OCI-M2 (cell line): ENCODE measurements around the gene TMEM127.
"Not testable (repeated sequence)": the region's sequence is repeated elsewhere in the genome, so short reads cannot be mapped to it uniquely, and the experiment has no call there.

Source experiments
- DNase-seq: peaks from one replicate; lab custom pipeline; 2025; ENCODE audit not compliant: unreplicated experiment; lab: John Stamatoyannopoulos, UW

The TMEM127 gene

DNA sequence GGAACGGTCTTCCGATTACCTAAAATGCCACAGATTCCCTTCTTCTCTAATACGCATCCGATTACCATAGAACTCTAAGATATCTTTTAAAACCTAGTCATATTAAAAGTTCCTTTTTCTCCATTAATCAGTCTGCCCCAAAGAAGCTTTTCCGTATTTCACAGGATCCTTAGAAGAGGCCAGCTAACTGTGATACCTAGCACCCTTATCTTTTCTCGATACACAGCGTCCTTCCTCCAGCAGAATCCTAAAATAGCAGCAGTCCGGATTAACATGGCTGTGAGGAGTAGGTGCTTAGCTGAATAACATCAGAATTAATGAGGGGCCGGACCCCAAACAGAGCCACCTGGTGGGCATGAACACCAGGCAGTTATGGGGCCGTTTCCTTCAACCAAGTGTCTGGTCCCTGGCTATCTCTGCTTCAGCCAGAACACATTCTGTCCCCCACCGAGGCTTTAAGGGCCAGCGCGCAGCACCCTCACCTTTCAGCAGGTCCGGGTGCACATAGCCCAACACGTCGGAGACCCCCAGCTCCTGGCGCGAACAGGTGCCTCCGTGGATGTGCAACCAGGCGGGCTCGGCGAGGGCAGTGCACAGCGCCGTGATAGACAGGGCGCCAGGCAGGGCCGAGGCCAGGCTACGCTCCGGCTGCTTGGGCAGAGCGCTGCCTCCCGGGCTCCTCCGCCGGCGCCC, 995 bp downstream of the TMEM127 start:
- no peak for DNase-seq

DNA sequence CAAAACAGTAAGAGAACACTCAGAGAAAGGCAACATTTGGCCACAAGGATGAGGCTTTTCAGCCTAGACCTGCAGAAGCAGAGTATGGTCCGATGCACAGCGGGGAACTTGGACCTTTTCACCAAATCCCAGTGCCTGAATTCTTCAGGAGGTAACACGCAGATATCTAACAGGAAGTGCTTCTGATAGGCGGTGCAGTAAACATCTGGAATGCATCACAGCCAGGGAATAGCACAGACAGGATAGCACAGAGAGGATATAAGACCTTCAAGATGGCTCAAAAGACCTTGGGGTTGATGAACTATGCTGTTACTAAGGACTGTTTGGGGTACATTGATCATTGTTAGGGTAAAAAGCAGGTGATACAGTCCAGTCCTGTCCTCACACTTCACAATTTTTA, 1.7 kb downstream of the TMEM127 start:
- DNase-seq, result no peak

DNA sequence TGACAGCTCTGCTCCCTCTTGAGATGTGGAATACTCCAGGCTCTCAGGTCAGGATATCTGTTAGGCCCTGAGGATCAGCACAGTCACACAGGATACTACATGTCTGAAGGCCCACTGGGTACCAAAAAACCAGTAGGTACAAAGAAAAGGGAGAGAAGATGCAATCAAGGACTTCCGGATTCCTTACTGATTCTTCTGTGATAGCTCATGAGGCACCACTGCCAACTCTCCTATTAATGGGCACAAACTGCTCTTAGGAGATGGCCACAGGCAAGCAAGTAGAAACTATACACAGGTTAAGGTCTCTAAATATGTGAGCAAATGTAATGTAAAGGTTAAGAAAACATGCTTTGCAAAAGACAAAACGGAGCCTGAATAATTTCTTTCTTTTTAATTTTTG, 3.5 kb downstream of the TMEM127 start:
- DNase-seq, result no peak

DNA sequence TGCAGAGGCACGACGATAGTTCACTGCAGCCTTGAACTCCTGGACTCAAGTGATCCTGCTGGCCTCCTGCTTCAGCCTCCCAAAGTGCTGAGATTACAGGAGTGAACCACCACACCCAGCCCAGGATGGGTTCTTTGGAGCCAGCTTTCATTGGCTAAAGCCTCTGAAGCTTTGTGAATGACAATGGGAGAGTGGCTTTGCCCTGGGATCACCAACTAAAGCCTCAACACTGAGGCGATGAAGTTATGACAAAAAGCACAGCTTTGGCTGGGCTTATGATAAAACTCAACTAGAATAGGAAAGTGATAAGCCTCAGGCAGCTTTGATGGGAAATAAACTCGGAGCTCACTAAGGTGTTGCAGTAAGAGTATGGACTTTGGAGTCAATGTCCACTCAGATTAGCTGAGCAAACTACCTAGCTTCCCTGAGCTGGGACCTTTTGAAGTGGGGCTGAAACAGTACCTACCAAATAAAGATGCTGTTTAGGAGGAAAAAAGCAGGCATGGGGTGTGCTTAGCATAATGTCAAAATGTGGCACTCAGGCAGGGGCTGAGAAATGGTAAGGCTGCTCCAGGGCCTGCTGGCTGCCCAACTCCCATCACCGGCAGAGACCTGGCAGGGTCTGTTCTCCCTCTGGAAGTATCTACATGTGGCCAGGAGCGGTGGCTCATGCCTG, 4.3 kb downstream of the TMEM127 start:
- DNase-seq, result no peak

DNA sequence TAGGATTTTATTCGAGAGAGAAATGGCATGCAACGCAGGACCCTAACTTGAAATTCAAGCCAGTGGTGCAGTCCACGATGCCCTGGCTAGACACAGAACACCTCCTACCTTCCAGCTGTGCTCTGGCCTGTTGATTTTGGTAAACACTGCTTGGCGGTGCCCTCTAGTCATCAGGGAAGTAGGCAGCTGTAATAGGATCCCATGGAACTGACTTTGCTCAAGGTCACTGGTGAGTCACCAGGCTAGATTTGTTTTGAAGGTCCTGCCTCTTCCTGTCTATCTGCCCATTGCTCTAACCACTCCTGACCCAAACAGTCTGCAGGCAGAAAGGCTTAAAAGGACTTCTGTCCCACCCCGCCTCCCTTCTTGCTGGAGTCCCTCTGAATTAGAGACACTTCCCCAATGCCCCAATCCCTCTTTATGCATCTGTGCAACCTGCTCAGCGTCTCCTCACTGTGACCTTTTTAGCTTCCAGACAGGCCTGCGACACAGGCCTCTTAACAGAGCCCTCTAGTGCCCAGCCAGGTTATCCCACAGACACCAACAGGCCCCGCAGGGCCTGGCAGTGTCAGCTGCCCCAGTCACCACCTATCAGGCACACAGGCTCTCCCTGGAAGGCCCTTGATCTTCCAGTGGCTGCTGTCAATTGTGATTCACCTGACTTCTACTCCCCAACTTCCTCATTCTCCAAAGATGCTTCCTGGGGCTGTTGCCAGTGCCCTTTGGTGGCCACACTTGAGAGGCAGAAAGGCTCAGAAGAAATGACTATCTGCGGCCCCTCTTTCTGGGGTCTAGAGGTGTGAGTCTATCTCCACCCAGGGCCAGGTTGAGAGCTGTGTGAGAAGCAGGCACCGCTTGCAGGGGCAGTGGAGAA, 5.2 kb downstream of the TMEM127 start:
- DNase-seq, result no peak

DNA sequence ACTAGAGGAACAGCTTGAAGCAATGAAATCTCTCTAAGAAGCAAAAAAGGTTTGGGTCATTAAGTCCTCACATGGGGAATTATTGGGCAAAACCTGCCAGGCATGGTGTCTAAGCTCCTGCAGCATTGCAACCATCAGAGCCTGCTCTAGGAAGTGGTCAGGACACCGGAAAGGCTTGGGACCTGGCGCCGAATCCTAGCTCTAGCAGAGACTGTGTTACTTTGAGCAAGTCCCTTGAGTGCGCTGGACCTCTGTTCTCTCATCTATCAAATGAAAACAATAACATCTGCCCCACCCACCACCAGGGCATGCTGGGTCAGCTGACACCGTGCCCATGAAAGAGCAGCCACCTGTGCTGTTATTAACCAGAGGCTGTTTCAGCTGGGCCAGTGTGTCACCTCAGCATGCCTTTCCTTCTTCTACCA, 6.3 kb downstream of the TMEM127 start:
- no peak for DNase-seq

DNA sequence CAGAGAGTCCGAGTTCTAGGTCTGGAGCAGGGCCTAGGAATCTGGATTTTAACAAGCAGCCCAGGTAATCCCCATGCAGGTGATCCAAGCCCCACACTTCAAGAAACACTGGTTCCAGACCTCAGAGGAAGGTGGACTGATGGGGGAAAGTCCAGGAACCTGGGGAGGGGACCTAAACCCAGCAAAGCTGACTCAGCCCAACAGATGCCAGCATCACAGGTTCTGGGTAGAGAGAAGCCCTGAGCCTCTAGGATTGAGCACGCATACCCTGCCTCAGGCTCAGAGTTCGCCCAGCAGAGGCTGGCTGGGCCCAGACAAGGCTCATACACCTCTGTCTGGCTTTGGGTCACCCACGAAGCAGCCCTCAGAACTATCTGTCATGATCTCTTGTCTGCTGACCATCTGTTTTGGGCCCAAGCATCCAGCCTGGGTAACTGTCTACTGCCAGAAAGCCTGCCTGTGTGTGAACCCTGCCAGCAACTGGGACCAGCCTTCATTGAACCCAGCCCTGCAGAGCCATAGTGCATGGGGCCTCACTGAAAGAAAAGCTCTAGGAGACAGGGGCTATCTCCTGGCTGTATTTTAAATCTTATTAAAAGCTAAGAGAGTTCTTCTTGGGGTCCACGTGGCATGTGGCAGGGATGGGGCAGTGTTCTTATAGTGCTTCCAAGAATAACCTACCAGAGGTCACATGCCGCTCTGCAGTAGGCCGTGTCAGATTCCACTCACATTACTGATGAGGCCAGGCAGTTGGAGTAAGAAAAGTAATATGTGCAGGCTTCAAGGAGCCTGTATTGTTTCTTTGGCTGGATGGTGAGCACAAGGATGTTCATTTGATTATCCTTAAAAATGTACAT, 7.4 kb downstream of the TMEM127 start:
- DNase-seq, result no peak

DNA sequence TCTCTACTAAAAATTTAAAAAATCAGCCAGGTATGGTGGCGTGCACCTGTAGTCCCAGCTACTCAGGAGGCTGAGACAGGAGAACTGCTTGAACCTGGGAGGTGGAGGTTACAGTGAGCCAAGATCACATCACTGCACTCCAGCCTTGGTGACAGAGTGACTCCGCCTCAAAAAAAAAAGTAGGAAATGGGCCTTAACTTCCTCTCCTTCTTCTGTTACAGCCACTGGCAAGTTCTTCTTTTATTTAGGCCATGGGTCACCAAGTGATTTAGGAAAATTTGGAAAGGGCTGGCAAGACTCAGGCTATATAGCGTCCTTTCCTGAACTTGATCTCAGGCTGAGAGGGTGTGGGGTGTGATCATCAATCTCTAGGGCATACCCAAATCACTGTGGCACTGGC, 8.1 kb downstream of the TMEM127 start:
- DNase-seq, result not testable (repeated sequence)

DNA sequence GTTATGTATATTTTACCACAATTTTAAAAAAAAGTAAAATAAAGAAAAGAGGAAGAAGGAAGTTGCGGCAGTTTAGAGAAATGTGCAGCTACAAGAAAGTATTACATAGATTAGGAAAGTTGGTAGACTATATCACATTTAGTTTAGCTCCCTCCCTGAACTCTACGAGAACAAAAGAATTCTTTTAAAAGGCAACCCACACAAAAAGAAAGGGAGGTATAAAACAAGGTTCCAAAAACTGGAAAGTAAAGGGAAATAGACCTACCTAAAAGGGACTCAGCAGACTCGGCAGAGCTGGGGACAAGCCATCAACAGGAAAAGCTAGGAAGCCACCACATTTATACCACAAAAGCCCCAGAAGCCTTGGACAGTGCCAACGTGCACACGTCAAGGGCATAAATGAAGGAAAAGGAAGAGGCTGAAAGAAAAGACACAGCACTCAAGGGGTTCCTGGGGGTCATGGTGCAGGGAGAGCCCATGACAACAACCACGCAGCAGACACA, 9.1 kb downstream of the TMEM127 start:
- no peak for DNase-seq

DNA sequence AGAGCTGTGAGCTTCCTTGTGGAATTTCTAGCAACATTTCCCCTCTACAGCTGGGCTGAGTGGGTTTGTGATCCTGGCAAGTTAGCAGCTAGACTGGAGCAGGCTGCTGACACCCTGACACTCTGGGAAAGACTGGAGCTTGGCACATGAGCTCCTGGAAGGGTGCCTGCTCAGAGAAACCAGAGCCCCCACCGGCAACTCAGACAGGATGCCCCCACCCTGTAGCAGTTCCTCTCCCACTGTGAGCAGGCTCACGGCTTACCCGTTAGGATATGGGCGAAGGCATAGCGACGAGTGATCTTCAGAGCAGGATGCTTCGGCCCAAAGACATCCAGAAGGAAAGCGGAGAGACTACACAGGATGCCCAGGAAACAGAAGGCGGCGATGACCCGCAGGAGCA, 11.2 kb downstream of the TMEM127 start:
- no peak for DNase-seq

DNA sequence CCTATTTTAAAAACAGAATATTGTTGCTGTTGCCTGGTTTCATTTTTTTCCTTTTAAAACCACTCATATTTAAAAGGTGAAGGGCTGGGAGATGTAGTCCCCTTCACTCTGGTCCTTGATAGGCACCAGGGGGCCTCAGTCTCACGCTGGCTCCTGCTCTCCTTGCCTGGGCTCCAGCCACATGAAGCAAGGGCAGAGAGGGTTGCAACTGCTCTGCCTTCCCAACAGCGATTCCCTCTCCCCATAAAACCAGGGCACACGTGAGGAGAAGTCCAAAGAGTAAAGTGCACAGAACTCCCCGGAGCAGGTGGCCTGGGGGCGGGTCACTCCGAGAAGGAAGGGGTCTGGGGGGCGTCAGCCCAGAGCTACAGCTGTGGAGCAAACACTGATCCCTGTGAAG, 12.8 kb downstream of the TMEM127 start:
- DNase-seq, result no peak

DNA sequence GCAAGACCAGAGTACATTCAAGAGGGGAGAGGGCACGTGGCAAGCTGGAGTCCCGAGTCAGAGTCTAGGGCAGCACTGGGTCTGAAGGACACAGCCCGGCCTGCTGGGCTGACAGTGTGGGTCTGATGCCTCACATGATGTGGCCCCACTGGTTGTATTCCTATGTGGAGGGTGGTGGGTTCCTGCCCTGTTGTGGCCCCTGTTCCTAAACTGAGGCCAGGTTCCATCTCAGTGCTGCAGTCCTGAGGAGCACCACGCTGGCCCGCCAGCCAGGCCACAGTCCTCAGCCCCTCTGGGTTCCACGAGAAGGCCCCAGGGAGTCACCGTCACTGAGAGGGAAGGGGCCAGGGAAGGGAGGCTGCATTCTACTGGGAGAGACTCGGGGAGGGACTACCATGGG, 13.3 kb downstream of the TMEM127 start:
- DNase-seq, result no peak

DNA sequence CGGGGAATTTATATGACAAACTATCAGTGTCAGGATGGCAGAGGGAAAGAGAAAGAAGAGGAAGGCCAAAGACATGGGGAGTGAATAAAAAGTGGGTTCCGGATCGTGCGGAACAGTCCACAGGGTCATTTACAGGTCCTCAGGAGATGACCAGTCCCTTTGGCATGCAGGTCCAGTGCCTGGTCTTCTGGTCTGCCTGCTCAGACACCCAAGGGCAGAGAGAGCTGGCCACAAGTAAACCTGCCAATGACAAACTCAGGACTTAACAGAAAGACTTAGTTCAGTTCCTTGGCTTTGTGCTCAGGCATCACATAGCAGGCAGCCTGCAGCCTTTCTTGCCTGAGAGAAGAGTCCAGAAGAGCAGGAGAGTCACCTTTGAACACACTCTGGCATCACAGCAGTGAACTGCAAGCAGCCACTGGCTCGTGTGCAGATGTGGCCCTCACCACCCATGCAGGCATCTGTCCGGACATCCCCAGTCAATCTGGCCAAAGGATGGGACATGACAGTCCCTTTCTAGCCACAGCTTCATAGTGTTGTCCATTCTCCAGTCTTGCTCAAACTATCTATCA, 14.0 kb downstream of the TMEM127 start:
- no peak for DNase-seq

DNA sequence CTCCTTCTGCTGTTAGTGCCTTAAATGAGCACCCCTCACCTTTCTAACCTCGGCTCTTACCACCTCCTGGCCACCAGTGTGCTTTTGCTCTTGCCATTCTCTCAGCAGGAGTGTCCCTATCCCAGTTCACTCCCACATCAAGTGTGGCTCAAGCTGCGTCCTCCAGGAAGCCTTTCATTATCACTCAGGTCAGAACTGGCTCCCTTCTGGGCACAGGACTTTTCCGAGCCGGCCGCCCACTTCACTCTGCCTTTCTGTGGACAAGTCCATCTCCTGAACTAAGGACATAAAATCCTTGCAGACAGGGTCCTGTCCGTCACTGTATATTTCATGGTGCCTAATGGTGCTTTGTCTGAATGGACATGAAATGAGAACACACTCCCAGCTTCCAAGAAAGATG, 15.6 kb downstream of the TMEM127 start:
- DNase-seq, result no peak

DNA sequence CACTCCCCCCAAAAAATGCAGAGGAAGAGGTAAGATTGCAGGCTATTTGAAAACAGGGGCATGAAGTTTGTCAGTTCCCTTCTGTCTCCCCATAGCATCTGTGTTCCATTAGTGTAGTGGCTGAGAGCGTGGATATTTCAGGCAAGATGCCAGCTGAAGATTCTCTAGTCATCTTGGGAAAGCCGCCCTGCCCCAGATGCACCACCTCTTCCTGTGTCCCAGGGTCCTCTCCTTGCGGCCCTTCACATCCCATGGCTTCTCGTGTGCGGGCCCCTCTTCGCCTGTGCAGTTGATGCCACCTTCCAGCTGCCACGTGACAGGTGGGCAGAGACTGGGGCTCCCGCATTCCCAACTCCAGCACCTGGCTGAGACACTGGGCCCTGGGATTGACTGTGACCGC, 16.1 kb downstream of the TMEM127 start:
- DNase-seq, result no peak

DNA sequence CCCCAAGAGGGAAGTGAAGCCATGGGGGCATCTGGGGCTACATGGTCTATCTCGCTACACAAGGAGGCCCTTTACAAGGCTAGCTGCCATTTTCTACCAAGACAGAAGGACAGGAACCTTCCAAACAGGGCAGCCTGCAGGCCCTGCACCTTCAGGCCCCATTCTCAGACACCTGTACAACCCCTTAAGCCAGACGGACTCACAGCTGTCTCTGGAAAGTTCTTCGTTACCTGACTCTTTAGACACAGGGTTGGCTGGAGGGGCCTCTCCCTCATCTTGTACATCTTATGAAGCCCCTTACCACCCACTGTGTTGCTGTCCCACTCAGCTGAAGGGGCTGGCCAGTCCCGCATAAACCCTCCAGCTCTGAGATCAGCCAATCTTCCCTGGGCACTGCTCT, 17.2 kb downstream of the TMEM127 start:
- no peak for DNase-seq

DNA sequence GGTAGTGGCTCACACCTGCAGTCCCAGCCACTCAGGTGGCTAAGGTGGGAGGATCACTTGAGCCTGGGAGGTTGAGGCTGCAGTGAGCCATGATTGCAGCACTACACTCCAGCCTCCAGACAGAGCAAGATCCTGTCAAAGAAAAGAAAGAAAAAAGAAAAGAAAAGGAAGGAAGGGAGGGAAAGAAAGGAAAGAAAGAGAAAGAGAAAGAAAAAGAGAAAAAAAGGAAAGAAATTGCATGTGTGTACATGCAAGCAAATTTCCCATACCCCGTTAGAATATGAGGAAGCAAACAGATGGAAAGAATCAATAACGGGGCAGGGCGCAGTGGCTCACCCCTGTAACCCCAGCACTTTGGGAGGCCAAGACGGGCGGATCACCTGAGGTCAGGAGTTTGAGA, 17.9 kb downstream of the TMEM127 start:
- DNase-seq, result no peak

DNA sequence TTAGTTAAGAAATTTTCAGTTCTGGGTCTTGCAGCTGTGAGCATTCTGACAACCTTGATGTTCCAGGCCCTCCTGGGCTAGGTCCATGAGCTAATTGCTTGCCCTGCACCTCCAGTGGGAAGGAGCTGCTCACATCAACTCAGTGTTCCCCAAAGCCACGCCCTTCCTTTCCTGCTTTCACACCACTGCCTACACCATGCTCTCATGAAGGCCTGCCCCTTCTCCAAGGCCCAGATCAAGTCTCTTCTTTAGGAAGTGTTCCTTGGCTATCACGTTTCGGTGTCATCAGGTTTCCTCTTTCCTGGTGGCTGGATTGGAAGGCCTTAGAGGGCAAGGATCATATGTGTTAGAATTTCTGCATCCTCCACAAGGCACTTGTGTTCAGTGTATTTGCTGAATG, 18.8 kb downstream of the TMEM127 start:
- DNase-seq, result no peak

DNA sequence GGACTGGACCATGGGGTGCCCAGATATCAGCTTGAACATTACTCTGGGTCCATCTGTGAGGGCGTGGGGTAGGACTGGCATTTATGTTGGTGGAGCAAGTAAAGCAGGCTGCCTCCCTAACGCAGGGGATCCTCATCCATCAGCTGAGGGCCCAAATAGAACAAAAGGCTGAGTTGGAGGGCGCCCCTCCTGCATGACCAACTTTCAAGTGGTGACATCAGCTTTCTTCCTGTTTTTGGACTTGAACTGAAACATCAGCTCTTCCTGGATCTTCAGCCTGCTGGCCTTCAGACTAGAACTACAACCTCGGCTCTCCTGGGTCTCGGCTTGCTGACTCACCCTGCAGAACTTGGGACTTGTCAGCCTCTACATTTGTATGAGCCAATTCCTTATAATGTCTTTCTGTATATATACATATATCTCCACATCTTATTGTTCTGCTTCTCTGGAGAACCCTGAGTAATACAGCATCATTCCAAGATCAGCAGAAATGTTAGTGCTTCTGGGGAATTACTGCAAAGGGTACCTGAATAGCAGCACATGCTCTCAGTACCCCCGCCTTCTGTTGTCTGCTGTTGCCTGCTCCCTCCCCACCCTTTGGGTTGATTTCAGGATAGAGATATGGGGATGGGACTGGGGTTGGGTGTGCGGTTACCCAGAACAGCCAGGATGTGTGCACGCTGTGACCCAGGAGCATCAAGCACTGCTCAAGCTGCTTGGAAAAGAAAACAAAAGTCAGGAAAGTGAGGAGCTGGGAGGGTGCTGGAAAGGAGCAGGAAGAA, 20.0 kb downstream of the TMEM127 start:
- no peak for DNase-seq

DNA sequence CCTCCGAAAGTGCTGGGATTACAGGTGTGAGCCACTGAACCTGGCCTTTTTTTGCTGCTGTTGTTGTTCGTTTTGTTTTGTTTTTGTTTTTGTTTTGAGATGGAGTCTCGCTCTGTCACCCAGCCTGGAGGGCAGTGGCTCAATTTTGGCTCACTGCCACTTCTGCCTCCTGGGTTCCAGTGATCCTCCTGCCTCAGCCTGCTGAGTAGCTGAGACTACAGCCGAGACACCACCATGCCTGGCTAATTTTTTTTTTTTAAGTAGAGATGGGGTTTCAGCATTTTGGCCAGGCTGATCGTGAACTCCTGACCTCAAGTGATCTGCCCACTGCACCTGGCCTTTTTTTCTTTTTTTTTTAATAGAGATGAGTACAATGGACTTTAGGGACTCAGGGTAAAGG, 22.0 kb downstream of the TMEM127 start:
- no peak for DNase-seq
